Measurements from ENCODE around the gene AJAP1. TPM values are rescaled to one million over a fixed set of nuclear protein-coding genes. Genes with fewer than 3 reads are reported as not detected.

The AJAP1 gene
- total RNA-seq, 6 experiments from 2014 or later: not detected

- no peak overlapping the region for H3K4me3 Mint-ChIP-seq
- no peak for DNase-seq
- TF ChIP-seq CTCF (IDR thresholded peaks at IDR 0.05): no peak
- no peaks in the 10 kb centered on the region; the same call in 1 of the 2 replicates for H3K27me3 Mint-ChIP-seq (ENCODE audit: insufficient read depth)
- no peaks in the 10 kb centered on the region; the same call in none of the 2 replicates for H3K36me3 Mint-ChIP-seq (ENCODE audit: low read depth)
- H3K4me1 Mint-ChIP-seq (ENCODE audit: low read depth): no peaks in the 10 kb centered on the region
- H3K9me3 Mint-ChIP-seq: peaks cover 81% of the 10 kb centered on the region
- H3K27ac Mint-ChIP-seq: no peak overlapping the region
Observed at GRCh38 chr1:4626560-4627319, 27.7 kb upstream of the AJAP1 start.

GRCh38 chr1:4627353-4627752, 27.1 kb upstream of the AJAP1 start:
- no peak overlapping the region for H3K27ac Mint-ChIP-seq
- no peak for TF ChIP-seq CTCF (IDR thresholded peaks at IDR 0.05)
- no peak overlapping the region for H3K4me3 Mint-ChIP-seq
- H3K36me3 Mint-ChIP-seq (ENCODE audit: low read depth): no peaks in the 10 kb centered on the region; the same call in none of the 2 replicates
- no peaks in the 10 kb centered on the region for H3K4me1 Mint-ChIP-seq (ENCODE audit: low read depth)
- no peaks in the 10 kb centered on the region; the same call in 1 of the 2 replicates for H3K27me3 Mint-ChIP-seq (ENCODE audit: insufficient read depth)
- DNase-seq: no peak
- peaks cover 81% of the 10 kb centered on the region for H3K9me3 Mint-ChIP-seq

GRCh38 chr1:4628992-4629391, 25.4 kb upstream of the AJAP1 start:
- TF ChIP-seq CTCF (IDR thresholded peaks at IDR 0.05): no peak
- H3K4me1 Mint-ChIP-seq (ENCODE audit: low read depth): no peaks in the 10 kb centered on the region
- H3K36me3 Mint-ChIP-seq (ENCODE audit: low read depth): no peaks in the 10 kb centered on the region; the same call in 1 of the 2 replicates
- H3K9me3 Mint-ChIP-seq: peaks cover 71% of the 10 kb centered on the region
- DNase-seq: no peak
- H3K27ac Mint-ChIP-seq: no peak overlapping the region
- no peaks in the 10 kb centered on the region; the same call in 1 of the 2 replicates for H3K27me3 Mint-ChIP-seq (ENCODE audit: insufficient read depth)
- no peak overlapping the region for H3K4me3 Mint-ChIP-seq

GRCh38 chr1:4630561-4630960, 23.8 kb upstream of the AJAP1 start:
- H3K27me3 Mint-ChIP-seq (ENCODE audit: insufficient read depth): no peaks in the 10 kb centered on the region; the same call in 1 of the 2 replicates
- no peak for TF ChIP-seq CTCF (IDR thresholded peaks at IDR 0.05)
- H3K4me3 Mint-ChIP-seq: no peak overlapping the region
- peaks cover 61% of the 10 kb centered on the region for H3K9me3 Mint-ChIP-seq
- H3K27ac Mint-ChIP-seq: no peak overlapping the region
- H3K4me1 Mint-ChIP-seq (ENCODE audit: low read depth): no peaks in the 10 kb centered on the region
- no peaks in the 10 kb centered on the region; the same call in 1 of the 2 replicates for H3K36me3 Mint-ChIP-seq (ENCODE audit: low read depth)
- DNase-seq: no peak

GRCh38 chr1:4631321-4631720, 23.1 kb upstream of the AJAP1 start:
- Mint-ChIP-seq H3K27me3 (ENCODE audit: insufficient read depth) (no peaks in the 10 kb centered on the region; the same call in 1 of the 2 replicates), H3K36me3 (ENCODE audit: low read depth) (no peaks in the 10 kb centered on the region; the same call in 1 of the 2 replicates), H3K4me1 (ENCODE audit: low read depth) (no peaks in the 10 kb centered on the region), H3K27ac (no peak overlapping the region), H3K4me3 (no peak overlapping the region), H3K9me3 (peaks cover 61% of the 10 kb centered on the region)
- TF ChIP-seq CTCF (IDR thresholded peaks at IDR 0.05): no peak
- DNase-seq: no peak
